Natural killer cell treated with Interleukin-12 subunit alpha and Interleukin-12 subunit beta and Interleukin-15 and Interleukin-18, amount 100 ng/mL, for 72 hours (primary cell): ENCODE measurements around the gene G3BP1. TPM values are rescaled to one million over a fixed set of nuclear protein-coding genes. Genes with fewer than 3 reads are reported as not detected.

Experiments used
- ATAC-seq, 2 donors: fragments of 150-1000 bp; cut with Tn5 transposase in 1 of 2; sonication (Bioruptor Pico), chemical (Tn5 transposase) in 1 of 2; 2 replicates each; pipeline ENCODE4 v1.10.0; 2021
- DNase-seq: peaks from one replicate; pipeline ENCODE4 v3.0.0; 2022; ENCODE audit warnings: low spot score
- H3K27ac Mint-ChIP-seq, 2 donors: 1 replicate in 1 of 2; 2 replicates in 1 of 2; pipeline ENCODE4 v1.8.0; 2022; ENCODE audit warnings: mixed read lengths in 2 of 2, mild to moderate bottlenecking in 1 of 2, moderate library complexity in 1 of 2
- H3K27me3 Mint-ChIP-seq, 2 donors: 1 replicate in 1 of 2; 2 replicates in 1 of 2; pipeline ENCODE4 v1.8.0; 2022; ENCODE audit warnings: mixed read lengths in 2 of 2
- H3K36me3 Mint-ChIP-seq: one replicate; pipeline ENCODE4 v1.8.0; 2022; ENCODE audit warnings: mixed read lengths
- H3K4me1 Mint-ChIP-seq, 2 donors: 1 replicate in 1 of 2; 2 replicates in 1 of 2; pipeline ENCODE4 v1.8.0; 2022; ENCODE audit warnings: low read depth in 2 of 2, mixed read lengths in 2 of 2, mild to moderate bottlenecking in 1 of 2
- H3K4me3 Mint-ChIP-seq: one replicate; pipeline ENCODE4 v1.8.0; 2022; ENCODE audit warnings: mixed read lengths
- H3K9me3 Mint-ChIP-seq: 2 replicates; pipeline ENCODE4 v1.8.0; 2022; ENCODE audit warnings: mixed read lengths
- total RNA-seq, 2 donors: library from RNA; stranded (reverse); gene quantifications; one replicate each; pipeline ENCODE4 v1.2.3, GENCODE V29; 2022

The G3BP1 gene
- total RNA-seq, 2 donors from 2014 or later = 237 to 290 TPM

GRCh38 chr5:151740958-151741373, 30.8 kb upstream of the G3BP1 start:
- peaks cover 29 to 46% of the 10 kb centered on the region in 2 donors for H3K4me1 Mint-ChIP-seq
- no peak for ATAC-seq
- no peak for DNase-seq
- peaks cover 17% of the 10 kb centered on the region for H3K36me3 Mint-ChIP-seq
- H3K27ac Mint-ChIP-seq = peak overlapping the region in 1 of 2 donors; percentile 52
- no peaks in the 10 kb centered on the region for H3K9me3 Mint-ChIP-seq
- no peak overlapping the region for H3K4me3 Mint-ChIP-seq
- H3K27me3 Mint-ChIP-seq = no peaks in the 10 kb centered on the region

GRCh38 chr5:151741678-151742423, 29.9 kb upstream of the G3BP1 start:
- no peak for ATAC-seq
- Mint-ChIP-seq H3K4me1 (peaks cover 38 to 48% of the 10 kb centered on the region in 2 donors), H3K27me3 (no peaks in the 10 kb centered on the region), H3K4me3 (no peak overlapping the region), H3K27ac (peak overlapping the region in 1 of 2 donors; percentile 26), H3K9me3 (no peaks in the 10 kb centered on the region), H3K36me3 (peaks cover 17% of the 10 kb centered on the region)
- no peak for DNase-seq

- H3K4me3 Mint-ChIP-seq = no peak overlapping the region
- H3K4me1 Mint-ChIP-seq = peaks cover 38 to 40% of the 10 kb centered on the region in 2 donors
- peaks cover 17% of the 10 kb centered on the region for H3K36me3 Mint-ChIP-seq
- H3K27ac Mint-ChIP-seq = peak overlapping the region in 1 of 2 donors; percentile 26
- no peaks in the 10 kb centered on the region for H3K27me3 Mint-ChIP-seq
- H3K9me3 Mint-ChIP-seq = no peaks in the 10 kb centered on the region
- DNase-seq = no peak
- ATAC-seq = no peak
Measured at GRCh38 chr5:151742870-151743294, 28.9 kb upstream of the G3BP1 start.

GRCh38 chr5:151743530-151743929, 28.2 kb upstream of the G3BP1 start:
- peak overlapping the region; percentile 14 for H3K4me3 Mint-ChIP-seq
- H3K27ac Mint-ChIP-seq = peak overlapping the region; percentile 17 to 86
- DNase-seq (no peak), ATAC-seq (no peak)
- H3K36me3 Mint-ChIP-seq = peaks cover 17% of the 10 kb centered on the region
- H3K9me3 Mint-ChIP-seq = no peaks in the 10 kb centered on the region
- H3K27me3 Mint-ChIP-seq = no peaks in the 10 kb centered on the region
- peaks cover 38 to 40% of the 10 kb centered on the region in 2 donors for H3K4me1 Mint-ChIP-seq

- peak overlapping the region; percentile 81 for H3K4me3 Mint-ChIP-seq
- H3K9me3 Mint-ChIP-seq = no peaks in the 10 kb centered on the region
- H3K36me3 Mint-ChIP-seq = peaks cover 17% of the 10 kb centered on the region
- ATAC-seq = peak; percentile 91 to 95
- DNase-seq = peak; percentile 85
- no peaks in the 10 kb centered on the region for H3K27me3 Mint-ChIP-seq
- peaks cover 42% of the 10 kb centered on the region in 2 donors for H3K4me1 Mint-ChIP-seq
- H3K27ac Mint-ChIP-seq = peak overlapping the region; percentile 84 to 86
Measured at GRCh38 chr5:151745071-151745705, 26.6 kb upstream of the G3BP1 start.

GRCh38 chr5:151750121-151750520, 21.6 kb upstream of the G3BP1 start:
- no peaks in the 10 kb centered on the region for H3K9me3 Mint-ChIP-seq
- ATAC-seq = no peak
- no peak overlapping the region for H3K4me3 Mint-ChIP-seq
- DNase-seq = no peak
- no peaks in the 10 kb centered on the region for H3K36me3 Mint-ChIP-seq
- H3K4me1 Mint-ChIP-seq = peaks cover 19 to 27% of the 10 kb centered on the region in 2 donors
- H3K27ac Mint-ChIP-seq = peak overlapping the region; percentile 66 to 97
- H3K27me3 Mint-ChIP-seq = no peaks in the 10 kb centered on the region

GRCh38 chr5:151751091-151751490, 20.7 kb upstream of the G3BP1 start:
- peaks cover 15 to 18% of the 10 kb centered on the region in 2 donors for H3K4me1 Mint-ChIP-seq
- no peak overlapping the region for H3K4me3 Mint-ChIP-seq
- no peaks in the 10 kb centered on the region for H3K9me3 Mint-ChIP-seq
- H3K27me3 Mint-ChIP-seq = no peaks in the 10 kb centered on the region
- H3K36me3 Mint-ChIP-seq = no peaks in the 10 kb centered on the region
- DNase-seq (no peak), ATAC-seq (no peak)
- H3K27ac Mint-ChIP-seq = peak overlapping the region in 1 of 2 donors; percentile 41

- no peaks in the 10 kb centered on the region for H3K9me3 Mint-ChIP-seq
- no peaks in the 10 kb centered on the region for H3K27me3 Mint-ChIP-seq
- no peak overlapping the region for H3K4me3 Mint-ChIP-seq
- peaks cover 17 to 18% of the 10 kb centered on the region in 2 donors for H3K4me1 Mint-ChIP-seq
- DNase-seq (no peak), ATAC-seq (no peak)
- H3K27ac Mint-ChIP-seq = peak overlapping the region in 1 of 2 donors; percentile 41
- H3K36me3 Mint-ChIP-seq = no peaks in the 10 kb centered on the region
Measured at GRCh38 chr5:151751593-151751992, 20.2 kb upstream of the G3BP1 start.

- ATAC-seq (no peak), DNase-seq (no peak)
- Mint-ChIP-seq H3K4me1 (peaks cover 27 to 35% of the 10 kb centered on the region in 2 donors), H3K9me3 (no peaks in the 10 kb centered on the region), H3K27me3 (no peaks in the 10 kb centered on the region), H3K36me3 (no peaks in the 10 kb centered on the region), H3K4me3 (peak overlapping the region; percentile 18), H3K27ac (peak overlapping the region in 1 of 2 donors; percentile 95)
Measured at GRCh38 chr5:151755383-151755782, 16.4 kb upstream of the G3BP1 start.

- DNase-seq (no peak), ATAC-seq (peak; percentile 1 to 37)
- Mint-ChIP-seq H3K4me1 (peaks cover 27 to 34% of the 10 kb centered on the region in 2 donors), H3K4me3 (peak overlapping the region; percentile 99), H3K27ac (peak overlapping the region; percentile 95 to 96), H3K9me3 (no peaks in the 10 kb centered on the region), H3K27me3 (no peaks in the 10 kb centered on the region), H3K36me3 (no peaks in the 10 kb centered on the region)
Measured at GRCh38 chr5:151757233-151758140, 14.3 kb upstream of the G3BP1 start.

- Mint-ChIP-seq H3K27ac (peak overlapping the region; percentile 95 to 96), H3K4me3 (peak overlapping the region; percentile 99), H3K9me3 (no peaks in the 10 kb centered on the region), H3K4me1 (peaks cover 27 to 29% of the 10 kb centered on the region in 2 donors), H3K27me3 (no peaks in the 10 kb centered on the region), H3K36me3 (no peaks in the 10 kb centered on the region)
- DNase-seq = no peak
- ATAC-seq = peak; percentile 41
Measured at GRCh38 chr5:151758141-151758429, 13.7 kb upstream of the G3BP1 start.

GRCh38 chr5:151758430-151759241, 13.1 kb upstream of the G3BP1 start, which contains the start of gene ATOX1:
ATOX1 (minus strand) TSS chr5:151758631; CDS start chr5:151758551, 80 bp downstream.
- ATAC-seq (peak; percentile 99 to 100), DNase-seq (peak; percentile 94)
- peak within 1 kb of the TSS; percentile 99 for H3K4me3 Mint-ChIP-seq
- H3K27me3 Mint-ChIP-seq = no peaks in the 10 kb centered on the region
- H3K27ac Mint-ChIP-seq = peak within 1 kb of the TSS; percentile 95 to 96
- H3K9me3 Mint-ChIP-seq = no peaks in the 10 kb centered on the region
- peaks cover 27 to 29% of the 10 kb centered on the region in 2 donors for H3K4me1 Mint-ChIP-seq
- H3K36me3 Mint-ChIP-seq = no peaks in the 10 kb centered on the region

- H3K4me3 Mint-ChIP-seq = no peak overlapping the region
- H3K27me3 Mint-ChIP-seq = no peaks in the 10 kb centered on the region
- DNase-seq (no peak), ATAC-seq (no peak)
- H3K27ac Mint-ChIP-seq = no peak overlapping the region
- no peaks in the 10 kb centered on the region for H3K9me3 Mint-ChIP-seq
- no peaks in the 10 kb centered on the region for H3K36me3 Mint-ChIP-seq
- peaks cover 0 to under 1% of the 10 kb centered on the region in 2 donors for H3K4me1 Mint-ChIP-seq
Measured at GRCh38 chr5:151764801-151765200, 7.0 kb upstream of the G3BP1 start.
